Measurements from ENCODE around the gene SDCBP2.

GRCh38 chr20:1298888-1299511 is 29.9 kb downstream of the SDCBP2 start:
- TF ChIP-seq, protein P1, sequence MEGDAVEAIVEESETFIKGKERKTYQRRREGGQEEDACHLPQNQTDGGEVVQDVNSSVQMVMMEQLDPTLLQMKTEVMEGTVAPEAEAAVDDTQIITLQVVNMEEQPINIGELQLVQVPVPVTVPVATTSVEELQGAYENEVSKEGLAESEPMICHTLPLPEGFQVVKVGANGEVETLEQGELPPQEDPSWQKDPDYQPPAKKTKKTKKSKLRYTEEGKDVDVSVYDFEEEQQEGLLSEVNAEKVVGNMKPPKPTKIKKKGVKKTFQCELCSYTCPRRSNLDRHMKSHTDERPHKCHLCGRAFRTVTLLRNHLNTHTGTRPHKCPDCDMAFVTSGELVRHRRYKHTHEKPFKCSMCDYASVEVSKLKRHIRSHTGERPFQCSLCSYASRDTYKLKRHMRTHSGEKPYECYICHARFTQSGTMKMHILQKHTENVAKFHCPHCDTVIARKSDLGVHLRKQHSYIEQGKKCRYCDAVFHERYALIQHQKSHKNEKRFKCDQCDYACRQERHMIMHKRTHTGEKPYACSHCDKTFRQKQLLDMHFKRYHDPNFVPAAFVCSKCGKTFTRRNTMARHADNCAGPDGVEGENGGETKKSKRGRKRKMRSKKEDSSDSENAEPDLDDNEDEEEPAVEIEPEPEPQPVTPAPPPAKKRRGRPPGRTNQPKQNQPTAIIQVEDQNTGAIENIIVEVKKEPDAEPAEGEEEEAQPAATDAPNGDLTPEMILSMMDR (IDR thresholded peaks at IDR 0.05), result no peak
- TF ChIP-seq POLR2A (IDR thresholded peaks at IDR 0.05), result no peak
